IPS-NIHi11 (cell line): ENCODE results near the gene SENP5.
"Not testable (repeated sequence)": the region's sequence is repeated elsewhere in the genome, so short reads cannot be mapped to it uniquely, and the experiment has no call there.

Experiments used
- DNase-seq: peaks from one replicate; pipeline ENCODE4 v3.0.0; 2012; ENCODE audit warnings: mixed read lengths, low spot score

SENP5 gene

GRCh38 chr3:196867507-196868296 is at the start of gene SENP5:
TSS of gene SENP5 (plus strand) at chr3:196867920. CDS start at chr3:196885182, 17,262 bp downstream.
- DNase-seq: peak; percentile 98

DNA sequence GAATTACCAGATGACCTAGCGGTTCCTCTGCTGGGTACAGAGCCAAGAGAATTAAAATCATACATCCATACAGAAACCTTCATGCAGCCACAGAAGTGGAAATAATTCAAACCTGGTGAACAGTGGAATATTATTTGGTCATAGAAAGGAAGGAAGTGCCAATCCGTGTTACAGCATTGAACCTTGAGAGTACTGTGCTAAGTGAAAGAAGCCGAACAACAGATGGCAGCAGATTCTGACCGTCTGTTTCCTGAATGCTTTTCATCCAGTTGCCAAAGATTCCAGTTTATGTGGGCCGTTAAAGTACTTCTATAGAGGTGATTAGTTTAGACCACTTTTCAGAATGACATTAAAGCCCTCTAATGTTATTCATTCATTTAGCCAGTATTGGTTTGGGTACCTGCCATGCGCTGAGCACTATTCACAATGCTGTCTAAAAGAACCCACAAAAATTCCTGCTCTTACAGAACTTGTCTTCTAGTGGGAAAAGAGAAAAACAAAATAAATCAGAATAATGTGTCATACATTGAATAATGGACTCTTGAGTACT is 45.8 kb upstream of the SENP5 start:
- DNase-seq: no peak

- DNase-seq: not testable (repeated sequence)
These were observed 38.1 kb upstream of the SENP5 start for GRCh38 chr3:196829651-196830050.

- no peak for DNase-seq
These were observed 32.6 kb upstream of the SENP5 start for GRCh38 chr3:196835086-196835485.

DNA sequence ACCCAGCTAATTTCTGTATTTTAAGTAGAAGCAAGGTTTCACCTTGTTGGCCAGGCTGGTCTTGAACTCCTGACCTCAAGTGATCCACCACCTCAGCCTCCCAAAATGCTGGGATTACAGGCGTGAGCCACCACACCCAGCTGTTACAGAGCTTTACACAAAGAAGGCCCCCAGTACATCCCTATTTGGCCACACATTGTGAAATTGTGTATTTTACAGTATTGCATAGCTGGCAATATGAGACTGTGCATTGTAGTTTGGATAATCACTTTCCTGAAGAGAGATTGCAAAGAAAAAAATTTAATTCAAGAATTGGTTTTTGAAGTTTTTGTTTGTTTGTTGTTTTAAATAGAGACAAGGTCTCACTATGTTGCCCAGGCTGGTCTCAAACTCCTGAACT is 31.1 kb upstream of the SENP5 start:
- DNase-seq: not testable (repeated sequence)

GRCh38 chr3:196837819-196838420 is 29.8 kb upstream of the SENP5 start:
- DNase-seq: peak; percentile 82

- not testable (repeated sequence) for DNase-seq
These were observed 28.4 kb upstream of the SENP5 start for GRCh38 chr3:196839351-196839750.

- DNase-seq: no peak
These were observed 24.9 kb upstream of the SENP5 start for GRCh38 chr3:196842567-196843434.

- DNase-seq: no peak
These were observed 24.1 kb upstream of the SENP5 start for GRCh38 chr3:196843435-196844110.

- DNase-seq: not testable (repeated sequence)
These were observed 23.2 kb upstream of the SENP5 start for GRCh38 chr3:196844235-196845219.

DNA sequence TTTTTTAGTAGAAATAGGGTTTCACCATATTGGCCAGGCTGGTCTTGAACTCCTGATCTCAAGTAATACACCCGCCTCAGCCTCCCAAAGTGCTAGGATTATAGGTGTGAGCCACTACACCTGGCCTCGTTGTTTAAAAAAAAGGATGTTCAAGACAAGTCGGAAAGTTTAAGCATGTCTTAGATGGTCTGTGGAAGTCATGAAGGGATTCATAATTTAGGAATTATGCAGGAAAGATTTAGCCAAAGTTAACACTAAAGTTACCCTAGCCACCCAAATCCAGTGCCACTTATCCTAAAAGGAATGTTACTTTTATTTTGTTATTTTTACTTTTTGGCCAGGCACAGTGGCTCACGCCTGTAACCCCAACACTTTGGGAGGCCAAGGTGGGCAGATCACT is 19.3 kb upstream of the SENP5 start:
- DNase-seq: not testable (repeated sequence)

DNA sequence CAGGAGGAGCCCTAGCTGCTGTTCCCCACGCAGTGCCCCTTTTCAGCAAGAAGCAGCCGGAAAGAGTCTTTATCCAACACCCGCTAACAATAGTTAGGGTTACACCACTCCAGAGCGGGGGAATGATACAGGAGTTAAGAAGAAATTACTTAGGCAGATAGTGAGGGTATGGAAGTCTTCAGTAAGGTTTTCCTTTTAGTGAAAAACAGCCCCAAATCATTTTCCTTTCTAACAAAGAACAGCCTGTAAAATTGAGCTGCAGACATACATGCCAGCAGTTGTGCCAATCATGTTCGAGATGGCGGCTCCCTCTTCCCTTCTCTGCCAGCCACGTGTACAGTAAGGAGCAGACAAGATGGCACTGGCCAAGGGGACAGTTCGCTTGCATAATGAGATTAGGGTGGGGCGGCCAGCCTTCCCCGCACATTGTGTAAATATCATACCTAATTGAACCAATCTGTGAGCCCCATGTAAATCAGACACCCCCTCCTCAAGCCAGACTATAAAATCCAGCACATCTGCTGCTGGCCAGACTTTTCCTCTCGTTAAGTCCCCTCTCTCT is 18.5 kb upstream of the SENP5 start:
- no peak for DNase-seq

- not testable (repeated sequence) for DNase-seq
These were observed 4.7 kb upstream of the SENP5 start for GRCh38 chr3:196863000-196863399.

GRCh38 chr3:196867155-196867506 is 589 bp upstream of the SENP5 start:
- DNase-seq: no peak

GRCh38 chr3:196868297-196868661 is 559 bp downstream of the SENP5 start:
- DNase-seq: peak; percentile 32

GRCh38 chr3:196872316-196872715 is 4.6 kb downstream of the SENP5 start:
- no peak for DNase-seq

GRCh38 chr3:196874511-196875094 is 6.9 kb downstream of the SENP5 start:
- not testable (repeated sequence) for DNase-seq

- no peak for DNase-seq
These were observed 7.5 kb downstream of the SENP5 start for GRCh38 chr3:196875258-196875657.

DNA sequence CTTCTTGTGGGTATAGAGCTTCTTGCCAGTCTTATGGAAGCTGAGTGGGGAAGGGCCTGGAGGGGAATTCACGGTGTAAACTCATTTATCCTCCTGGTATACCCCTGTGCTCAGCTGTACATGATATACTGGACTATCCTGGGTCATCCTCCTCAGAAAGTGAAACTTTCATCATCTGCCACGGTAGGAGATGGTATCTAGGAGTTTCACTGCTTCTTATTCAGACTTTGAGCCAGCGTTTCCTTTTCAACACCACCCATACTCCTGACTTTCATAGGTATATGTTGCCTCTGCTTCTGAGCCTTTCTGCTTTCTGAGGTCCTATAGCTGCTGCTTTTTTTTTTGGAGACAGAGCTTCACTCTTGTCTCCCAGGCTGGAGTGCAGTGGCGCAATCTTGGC is 15.6 kb downstream of the SENP5 start:
- no peak for DNase-seq

DNA sequence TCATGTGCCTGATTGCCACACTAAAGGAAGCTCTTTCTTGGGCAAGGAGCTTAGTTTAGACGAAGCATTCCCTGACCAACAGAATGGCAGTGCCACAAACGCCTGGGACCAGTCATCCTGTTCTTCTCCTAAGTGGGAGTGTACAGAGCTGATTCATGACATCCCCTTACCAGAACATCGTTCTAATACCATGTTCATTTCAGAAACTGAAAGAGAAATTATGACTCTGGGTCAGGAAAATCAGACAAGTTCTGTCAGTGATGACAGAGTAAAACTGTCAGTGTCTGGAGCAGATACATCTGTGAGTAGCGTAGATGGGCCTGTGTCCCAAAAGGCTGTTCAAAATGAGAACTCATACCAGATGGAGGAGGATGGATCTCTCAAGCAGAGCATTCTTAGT is 18.4 kb downstream of the SENP5 start:
- DNase-seq: no peak
